NCI-H146 treated with DMSO at 0.1 percent for 48 hours (cell line): ENCODE data around the gene OPCML.

ENCODE experiments used
- DNase-seq: peaks from one replicate; lab custom pipeline; 2025; ENCODE audit not compliant: unreplicated experiment; lab: John Stamatoyannopoulos, UW

Gene OPCML

DNA sequence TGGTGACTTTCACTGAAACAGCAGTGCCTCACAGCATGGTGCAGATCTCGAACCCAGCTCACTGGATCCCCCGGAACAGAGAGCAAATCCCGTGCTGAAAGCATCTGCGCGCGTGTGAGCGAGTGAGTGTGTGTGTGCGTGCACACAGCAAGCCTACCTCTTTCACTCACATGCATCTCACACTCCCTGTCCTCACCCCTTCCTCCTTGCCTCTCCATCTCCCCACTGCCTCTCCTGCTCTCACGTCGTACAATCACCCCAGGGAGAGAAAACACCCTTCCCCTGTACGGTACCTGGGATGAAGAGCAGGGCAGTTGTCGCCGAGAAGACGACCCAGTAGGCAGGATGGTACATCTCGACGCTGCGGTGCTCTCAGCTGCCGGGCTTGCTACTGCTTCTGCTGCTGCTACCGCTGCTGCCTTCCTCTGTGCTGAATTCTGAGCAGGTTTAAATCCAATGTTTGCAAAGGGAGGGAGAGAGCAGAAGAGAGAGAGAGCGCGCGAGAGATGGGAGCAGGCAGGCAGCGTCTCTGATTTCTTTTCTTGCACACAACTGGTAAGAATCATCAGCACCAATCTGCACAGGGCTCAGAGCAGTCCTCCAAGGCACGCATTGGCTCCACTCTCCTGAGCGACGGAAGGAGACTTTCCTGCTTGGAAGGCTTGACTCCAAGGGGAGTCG is at the start of gene OPCML:
Gene OPCML, minus strand, starts transcription at position 531 of the 681 bp plus-strand sequence.
- DNase-seq, result no peak

DNA sequence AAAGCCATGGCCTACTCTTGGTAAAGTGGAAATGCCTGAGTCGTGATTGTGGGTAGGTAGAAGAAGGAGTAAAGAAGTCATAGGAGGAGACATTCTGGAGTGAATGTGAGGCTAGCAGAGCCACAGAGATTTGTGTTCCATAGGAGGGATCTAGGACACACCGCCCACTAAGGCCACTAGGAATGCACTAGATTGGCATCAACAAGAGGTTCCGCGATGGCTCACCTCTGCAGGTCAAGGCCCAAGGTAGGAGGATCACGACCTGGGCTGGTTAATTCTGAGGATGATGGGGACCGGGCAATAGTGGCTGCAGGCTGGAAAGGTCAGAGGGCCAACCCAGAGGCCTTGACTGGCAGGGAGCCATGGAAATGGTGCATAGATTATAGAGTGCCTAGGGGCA is 48.8 kb upstream of the OPCML start:
- DNase-seq, result no peak

DNA sequence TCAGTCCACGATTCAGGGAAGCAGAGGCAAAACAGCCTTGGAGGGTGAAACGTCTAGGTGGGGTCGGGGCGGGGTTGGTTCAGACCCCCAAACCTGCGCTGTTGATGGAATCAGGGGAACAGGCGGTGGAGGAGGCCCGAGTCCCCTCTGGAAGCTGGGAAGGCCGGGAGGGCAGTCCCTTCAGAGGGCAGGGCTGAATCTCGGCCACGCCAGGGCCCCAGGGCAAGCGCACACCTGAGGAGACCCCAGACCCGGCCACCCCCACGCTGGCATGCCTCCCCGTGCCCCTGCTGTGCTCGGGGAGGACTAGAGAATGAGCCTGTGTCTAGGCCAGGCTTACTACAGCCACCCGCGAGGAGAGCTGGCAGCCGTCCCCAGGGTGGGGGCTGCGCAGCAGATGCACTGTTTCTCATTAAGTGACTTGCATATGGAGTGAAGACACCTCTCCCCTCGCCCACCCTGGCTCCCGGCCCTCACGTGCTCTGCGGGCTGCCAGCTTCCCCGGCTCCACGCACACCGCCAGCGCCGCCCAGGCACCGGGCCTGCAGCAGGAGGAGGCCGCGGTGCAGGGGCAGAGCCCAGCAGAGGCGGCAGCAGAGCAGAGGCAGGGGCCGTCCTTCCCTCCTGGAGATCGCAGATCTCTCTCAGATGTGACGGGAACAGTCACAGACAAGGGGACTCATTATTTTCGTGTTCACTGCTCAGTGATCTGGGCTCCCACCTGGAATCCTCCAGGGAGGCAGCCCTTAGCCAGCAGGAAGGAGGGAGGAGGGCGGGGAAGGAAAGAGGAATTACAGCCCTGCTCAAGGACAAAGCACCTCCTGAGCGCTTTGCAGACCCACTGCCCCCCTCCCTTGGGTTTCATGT is 47.1 kb upstream of the OPCML start:
- DNase-seq, result no peak

DNA sequence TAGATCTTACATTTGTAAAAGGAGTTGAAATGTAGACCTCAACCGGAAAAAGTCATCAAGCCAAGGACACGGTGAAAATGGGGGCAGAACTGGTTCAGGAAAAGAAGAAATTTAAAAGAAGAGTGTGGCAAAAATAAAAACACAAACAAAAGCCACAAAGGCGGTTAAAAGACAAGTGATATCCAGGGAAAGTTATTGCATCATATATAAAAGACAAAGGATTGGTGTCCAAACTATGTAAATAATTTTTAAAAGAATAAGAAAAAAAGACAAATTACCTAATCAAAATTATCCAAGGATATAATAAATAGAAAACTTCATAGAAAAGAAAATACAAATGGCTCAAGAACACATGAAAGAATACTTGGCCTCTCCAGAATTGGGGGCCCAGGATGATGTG is 45.1 kb upstream of the OPCML start:
- no peak for DNase-seq

DNA sequence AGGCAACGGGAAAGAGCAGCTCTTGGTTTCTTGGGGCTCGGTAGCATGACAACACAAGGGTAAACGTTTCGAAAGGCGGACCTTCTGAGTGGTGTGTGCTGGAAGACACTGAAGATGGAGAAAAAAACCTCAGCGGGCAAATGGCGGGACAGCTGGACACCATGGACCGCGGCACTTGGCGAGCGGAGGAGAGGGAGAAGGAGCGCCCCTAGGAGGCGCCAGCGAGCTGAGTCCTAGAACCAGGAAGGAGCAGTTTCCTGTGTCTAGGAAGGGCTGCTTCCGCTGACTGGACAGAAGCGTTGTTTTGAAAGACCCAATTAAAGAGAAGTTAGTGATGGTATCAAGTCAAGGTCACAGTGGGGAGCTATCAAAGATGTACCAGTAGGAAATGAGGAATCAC is 44.0 kb upstream of the OPCML start:
- DNase-seq, result no peak

DNA sequence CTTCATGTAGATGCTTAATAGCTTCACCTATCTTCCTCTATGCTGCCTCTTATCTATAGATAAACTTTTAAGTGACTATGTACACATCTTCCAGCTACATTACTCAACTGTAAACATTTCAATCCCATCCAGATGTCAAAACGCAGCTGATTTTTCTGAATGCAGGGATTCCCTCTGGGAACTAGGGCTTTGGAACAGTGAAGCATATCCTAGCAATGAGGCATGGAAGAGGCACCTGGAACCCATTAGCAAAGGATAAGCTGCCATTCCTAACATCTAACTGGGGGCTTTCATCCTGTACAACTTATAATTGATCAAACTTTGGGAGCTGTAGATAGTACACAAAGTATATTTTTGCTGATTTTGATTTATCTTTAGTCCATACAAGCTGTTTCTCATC is 40.8 kb upstream of the OPCML start:
- no peak for DNase-seq

DNA sequence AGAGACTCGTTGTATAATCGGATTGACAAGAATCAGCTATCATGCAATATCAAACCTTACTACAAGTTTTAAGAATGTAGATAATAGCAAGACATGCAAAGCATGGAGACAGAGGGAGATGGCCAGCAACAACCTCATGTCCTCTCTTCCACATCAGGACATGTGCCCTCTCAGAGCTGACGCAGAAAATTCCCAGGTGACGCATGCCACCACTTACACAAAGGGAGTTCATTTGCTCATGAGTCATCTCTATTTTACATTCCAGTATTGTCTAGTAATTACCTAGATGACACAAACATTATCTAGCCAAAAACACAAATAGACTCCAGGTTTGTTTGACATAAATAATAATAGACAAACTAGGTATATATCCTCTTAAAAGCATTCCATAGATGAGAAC is 38.1 kb upstream of the OPCML start:
- DNase-seq, result no peak

DNA sequence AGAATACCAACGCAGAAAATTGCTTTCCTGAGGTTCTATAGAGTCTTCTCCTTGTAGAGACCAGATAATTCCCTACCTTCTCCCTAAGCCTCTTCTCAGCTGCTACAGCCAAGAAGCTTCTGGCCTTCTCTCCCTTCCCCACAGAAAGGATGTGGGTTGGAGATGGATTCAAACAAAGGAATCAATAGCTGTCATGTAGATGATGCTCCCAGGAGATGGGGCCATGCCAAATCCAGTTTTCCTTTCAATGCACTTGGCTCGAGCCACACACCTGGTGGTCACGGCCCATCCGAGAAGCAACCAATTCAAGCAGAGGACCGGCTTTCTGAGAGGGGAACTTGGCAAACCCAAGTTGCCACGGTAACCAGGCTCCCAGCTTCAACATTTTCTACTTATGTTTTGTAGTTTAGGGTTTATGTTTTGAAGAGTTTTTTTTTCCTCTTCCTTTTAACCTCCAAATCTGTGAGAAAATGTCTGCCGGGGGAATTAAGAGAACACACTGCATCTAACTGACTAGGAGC is 31.3 kb upstream of the OPCML start:
- DNase-seq, result no peak

DNA sequence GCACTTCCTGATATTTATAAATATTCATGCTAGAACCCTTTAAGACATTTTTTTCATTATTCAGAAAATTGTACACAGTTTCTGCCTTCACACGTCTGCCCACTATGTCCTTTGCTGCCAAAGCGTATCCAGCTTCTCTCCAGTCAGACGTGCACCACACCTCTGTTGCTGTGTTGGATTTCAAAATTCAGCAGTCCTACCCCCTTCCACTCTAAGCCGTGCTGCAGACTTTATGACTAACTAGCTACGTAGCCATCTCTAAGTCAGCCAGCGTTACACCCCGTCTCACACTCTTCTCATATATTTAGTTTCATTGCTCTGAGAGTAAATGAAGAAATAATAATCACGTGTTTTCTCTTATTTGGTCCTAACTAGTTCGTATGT is 28.2 kb upstream of the OPCML start:
- DNase-seq, result no peak

DNA sequence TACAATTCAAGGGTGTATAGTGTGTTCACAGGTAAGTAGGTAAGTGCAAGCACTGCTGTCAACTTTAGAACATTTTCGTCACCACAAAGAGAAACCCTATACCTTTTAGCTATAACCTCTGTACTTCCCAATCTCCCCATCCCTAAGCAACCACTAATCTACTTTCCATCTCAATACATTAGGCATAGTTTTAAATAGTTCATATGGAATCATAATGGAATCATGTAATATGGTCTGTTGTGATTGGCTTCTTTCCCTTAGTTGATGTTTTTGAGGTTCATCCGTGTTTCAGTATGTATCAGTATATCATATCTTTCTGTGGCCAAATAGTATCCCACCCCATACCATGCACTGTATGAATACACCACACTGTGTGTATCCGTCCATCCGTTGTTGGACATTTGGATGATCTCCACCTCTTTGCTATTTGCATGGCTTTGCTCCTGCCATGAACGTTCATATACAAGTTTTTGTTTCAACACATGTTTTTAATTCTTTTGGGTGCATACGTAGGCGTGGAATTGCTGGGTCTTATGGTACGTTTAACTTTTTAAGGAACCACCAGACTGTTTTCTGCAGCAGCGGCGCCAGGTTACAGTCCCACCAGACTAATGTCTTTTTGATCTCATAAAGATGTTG is 27.7 kb upstream of the OPCML start:
- DNase-seq, result no peak

DNA sequence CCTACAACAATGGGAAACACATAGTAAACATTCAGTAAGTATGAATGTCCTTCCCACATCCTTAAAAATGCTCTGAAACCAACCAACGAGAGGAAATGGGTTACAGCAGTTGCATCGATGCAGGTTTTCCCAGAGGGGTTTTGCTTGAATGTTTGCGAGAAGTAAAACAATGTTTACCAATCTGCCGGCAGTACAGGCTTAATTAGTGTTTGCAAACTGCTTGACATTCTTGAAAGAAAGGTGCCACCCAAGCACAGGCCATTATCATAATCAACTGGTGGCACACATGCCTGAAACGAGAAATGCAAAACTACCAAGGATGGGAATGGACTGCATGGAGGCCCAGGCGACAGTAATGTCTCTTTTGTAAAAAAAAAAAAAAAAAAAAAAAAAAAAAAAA is 27.1 kb upstream of the OPCML start:
- no peak for DNase-seq

DNA sequence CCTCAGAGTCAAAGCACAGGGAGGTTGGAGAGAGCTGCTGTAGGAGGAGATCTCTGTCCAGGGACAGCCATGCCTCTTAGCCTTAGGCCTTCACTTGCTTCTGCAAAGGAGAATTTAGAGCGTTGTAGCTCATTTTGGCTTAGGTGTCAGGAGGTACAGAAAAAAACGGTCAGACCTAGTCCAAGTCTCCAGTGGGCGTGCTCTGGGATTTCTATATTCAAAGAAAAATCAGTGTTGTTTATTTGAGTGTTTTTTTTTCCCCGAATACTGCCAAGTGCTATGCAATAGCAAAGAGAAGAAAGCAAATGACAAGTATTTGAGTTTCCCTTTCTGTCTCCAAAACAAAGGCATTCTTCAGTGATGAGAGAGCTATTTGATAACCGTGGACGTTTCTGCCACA is 22.7 kb upstream of the OPCML start:
- DNase-seq, result no peak

DNA sequence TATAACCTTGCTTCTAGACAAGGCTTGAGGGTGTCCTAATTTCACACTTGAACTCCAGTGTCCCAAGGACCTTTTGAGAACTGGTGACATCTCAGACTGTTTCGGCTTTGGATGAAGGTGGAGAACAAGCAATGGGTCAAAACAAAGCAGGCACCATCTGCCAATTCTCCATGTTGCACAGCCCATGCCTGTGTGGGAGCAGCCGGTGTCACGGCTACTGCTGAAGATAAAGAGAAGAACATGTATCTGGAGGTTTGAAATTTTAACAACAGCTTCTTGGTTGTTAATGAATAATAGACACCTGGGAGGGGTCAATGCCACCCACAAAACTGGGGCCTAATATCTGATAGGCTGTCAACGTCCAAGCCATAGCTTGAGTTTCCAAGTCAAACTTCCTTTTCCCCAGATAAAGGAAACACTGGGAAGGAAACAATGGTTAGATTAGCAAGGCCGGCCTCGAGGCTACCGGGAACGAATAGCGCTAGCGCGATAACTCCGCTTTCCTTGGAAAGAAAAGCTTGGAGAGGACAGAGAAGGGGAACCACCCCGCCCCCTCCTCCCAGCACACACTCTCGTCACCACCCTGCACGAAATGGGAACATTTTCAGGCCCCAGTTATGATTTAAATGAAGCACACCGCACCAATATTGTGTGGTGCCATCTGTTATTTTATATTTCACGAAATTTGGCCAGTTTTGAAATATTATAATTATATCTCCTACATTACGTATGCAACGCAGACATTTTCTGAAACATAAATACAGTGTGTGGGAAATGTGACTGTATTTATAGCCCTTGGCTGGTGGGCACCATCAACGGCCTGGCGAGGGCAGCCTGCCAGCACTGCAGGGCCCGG is 21.8 kb upstream of the OPCML start:
- no peak for DNase-seq

DNA sequence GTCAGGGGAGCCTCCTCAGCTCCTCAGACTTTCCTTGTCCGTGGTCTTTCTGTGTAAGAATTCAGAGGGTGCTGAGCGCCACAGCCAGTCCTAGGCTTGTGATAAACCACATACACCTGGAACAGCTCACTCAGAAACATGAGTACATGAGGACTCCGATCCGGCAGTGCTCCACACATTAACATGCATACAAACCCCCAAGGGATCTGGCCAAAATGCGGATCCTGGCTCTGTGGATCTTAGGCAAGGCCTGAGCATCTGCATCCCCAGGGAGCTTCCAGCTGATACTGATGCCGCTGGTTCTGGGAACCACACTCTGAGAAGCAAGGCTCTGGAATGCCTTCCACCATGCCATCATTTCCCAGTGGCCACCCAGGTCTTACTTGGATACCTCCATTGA is 20.6 kb upstream of the OPCML start:
- DNase-seq, result no peak

DNA sequence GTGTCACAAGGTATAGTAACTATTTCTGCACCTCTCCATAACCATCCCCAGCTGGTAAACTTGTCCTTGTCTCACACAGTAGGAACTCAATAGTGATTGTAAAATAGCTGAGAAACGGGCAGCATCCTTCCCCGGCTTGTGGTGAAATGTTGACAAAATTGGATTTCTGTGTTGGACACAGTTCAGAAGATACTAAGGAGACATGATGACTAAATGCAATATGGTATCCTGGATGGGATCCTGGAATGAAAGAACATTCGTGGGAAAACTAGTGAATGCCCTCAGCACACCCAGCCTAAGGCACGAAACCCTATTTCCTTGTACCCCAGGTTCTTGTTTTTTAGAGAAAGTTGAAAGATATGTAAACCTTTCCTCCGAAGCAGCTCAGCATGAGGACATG is 18.8 kb upstream of the OPCML start:
- DNase-seq, result no peak

DNA sequence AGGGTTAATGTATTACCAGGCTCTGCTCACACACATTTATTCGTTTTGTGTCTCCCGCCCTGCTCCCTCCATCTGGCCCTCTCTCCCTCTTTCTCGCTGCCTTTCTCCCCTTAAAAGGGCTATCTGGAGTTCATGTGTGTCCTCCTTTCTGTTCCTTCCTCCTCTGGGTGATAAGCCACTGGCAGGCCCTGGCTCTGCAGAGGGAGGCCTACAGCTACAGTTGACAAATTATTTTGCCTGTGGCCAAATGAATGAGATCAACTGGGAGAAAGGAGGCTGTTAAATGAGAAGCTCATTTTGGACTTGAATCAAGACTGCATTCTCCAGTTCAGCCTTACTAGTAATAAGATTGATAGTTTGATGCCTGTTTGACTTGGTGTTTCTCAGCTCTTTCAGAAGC is 17.5 kb upstream of the OPCML start:
- DNase-seq, result no peak

DNA sequence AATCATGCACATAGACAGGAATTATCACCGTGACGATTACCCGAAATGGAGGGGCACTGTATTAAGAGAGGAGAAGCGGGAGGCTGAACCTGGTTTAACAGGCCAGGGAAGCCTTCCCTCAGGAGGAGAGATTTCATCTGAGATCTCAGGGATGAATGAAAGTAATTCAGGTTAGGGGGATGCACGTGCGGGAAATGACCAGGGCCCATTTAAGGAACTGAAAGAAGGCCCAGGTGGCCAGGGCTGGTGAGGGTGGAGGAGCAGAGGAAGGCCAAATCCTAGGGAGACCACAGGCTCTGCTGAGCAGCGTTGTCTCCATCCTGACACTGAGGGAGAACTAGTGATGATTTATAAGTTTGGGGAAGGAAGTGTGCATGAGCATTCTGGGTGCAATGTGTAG is 16.3 kb upstream of the OPCML start:
- DNase-seq, result no peak

DNA sequence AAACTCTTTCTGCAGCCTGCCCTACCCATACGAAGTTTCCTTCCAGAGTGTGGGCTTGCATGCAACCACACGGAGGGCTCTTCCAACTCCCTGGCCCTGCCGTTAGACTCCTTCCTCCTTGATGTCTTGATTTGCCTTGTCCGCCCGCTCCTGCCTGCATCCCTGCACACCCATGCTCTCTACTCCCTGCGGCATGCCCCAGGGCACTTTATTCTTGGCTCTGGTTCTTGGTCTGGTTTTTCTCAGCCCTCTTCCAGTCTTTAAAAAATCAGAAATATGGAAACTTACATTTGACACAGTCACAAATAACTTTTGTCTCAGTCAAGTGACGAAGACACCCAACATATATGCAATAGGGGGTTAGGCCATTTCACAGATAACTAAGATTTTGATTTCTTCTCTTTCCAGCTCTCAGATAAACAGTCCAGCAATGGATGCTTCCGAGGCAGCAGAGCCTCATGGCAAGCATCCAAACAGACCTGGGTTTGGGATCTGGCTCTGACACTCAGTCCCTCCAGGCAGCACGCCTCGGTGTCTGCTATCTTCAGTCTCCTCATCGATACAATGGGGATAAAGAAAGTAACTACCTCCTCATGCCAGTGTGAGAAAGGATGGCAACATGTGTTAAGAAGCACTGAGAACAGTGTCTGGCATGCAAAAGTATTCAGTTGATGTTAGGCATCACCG is 15.7 kb upstream of the OPCML start:
- DNase-seq, result no peak

DNA sequence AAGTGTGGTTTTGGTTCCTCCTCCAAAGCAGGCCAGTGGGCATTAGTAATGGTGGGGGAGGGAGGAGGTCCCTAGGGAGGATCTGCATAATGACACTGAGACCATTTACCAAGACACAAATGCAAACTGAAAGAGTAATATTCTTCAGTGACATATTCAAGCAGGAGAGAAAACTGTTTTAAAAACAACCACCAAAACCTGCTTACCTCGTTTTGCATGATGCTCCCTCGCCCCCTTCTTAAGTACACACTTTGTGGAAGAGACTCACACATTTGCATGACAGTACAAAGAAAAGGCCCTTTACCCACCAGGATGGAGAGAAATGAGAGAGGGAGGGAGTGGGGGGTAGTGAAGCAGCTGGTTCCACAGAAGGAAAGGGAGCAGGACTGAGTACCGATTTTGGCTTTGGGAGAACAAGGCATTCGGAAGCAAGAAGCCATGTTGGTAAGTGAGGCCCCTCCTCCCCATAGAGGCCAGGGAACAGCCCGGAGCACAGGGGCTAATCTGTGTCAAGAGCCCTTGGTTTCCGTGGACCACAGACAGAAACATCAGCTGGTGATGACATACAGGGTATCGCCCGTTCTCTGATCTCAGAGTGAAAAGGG is 13.0 kb upstream of the OPCML start:
- no peak for DNase-seq

DNA sequence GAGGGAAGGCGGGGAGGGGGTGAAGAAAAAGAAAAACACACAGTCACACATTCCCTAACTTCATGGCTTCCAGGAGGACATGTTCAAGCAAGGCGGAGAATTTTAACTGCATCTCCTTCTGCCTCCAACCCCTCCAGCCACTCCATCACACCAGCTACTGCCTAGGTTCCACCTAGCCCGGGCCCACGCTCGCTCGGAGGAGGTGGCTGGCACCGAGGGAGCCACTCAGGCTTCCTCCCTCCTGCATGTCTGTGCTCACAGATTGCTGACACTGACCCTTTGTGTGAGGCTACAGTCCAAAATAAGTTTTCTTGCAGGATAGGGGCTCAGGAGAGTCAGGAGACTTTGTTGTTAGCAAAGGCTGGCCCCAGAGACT is 9.4 kb upstream of the OPCML start:
- no peak for DNase-seq
